ENCODE measurements around the gene CCDC12.

GRCh38 chr3:47001731-47002170 lies 25.2 kb upstream of the CCDC12 start:
- TF ChIP-seq, protein P1, sequence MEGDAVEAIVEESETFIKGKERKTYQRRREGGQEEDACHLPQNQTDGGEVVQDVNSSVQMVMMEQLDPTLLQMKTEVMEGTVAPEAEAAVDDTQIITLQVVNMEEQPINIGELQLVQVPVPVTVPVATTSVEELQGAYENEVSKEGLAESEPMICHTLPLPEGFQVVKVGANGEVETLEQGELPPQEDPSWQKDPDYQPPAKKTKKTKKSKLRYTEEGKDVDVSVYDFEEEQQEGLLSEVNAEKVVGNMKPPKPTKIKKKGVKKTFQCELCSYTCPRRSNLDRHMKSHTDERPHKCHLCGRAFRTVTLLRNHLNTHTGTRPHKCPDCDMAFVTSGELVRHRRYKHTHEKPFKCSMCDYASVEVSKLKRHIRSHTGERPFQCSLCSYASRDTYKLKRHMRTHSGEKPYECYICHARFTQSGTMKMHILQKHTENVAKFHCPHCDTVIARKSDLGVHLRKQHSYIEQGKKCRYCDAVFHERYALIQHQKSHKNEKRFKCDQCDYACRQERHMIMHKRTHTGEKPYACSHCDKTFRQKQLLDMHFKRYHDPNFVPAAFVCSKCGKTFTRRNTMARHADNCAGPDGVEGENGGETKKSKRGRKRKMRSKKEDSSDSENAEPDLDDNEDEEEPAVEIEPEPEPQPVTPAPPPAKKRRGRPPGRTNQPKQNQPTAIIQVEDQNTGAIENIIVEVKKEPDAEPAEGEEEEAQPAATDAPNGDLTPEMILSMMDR (IDR thresholded peaks at IDR 0.05) = no peak
- TF ChIP-seq POLR2A (IDR thresholded peaks at IDR 0.05) = no peak
- no peak for TF ChIP-seq EP300 (IDR thresholded peaks at IDR 0.05)

All from sigmoid colon (tissue), 4 donors.